Activated CD8-positive, alpha-beta memory T cell treated with anti-CD3 and anti-CD28 coated beads for 4 hours (primary cell): Measurements from ENCODE around the gene BEND4.
"Not testable (repeated sequence)": the region's sequence is repeated elsewhere in the genome, so short reads cannot be mapped to it uniquely, and the experiment has no call there.

Experiments
- DNase-seq, 2 donors: peaks; one replicate each; pipeline ENCODE4 v3.0.0-alpha.2; 2020; ENCODE audit warnings: low read depth in 2 of 2

Gene BEND4

GRCh38 chr4:42152507-42153504 is at the start of gene BEND4:
TSS of gene BEND4 (minus strand) at chr4:42152655. CDS start at chr4:42152143, 512 bp downstream.
- no peak for DNase-seq

- DNase-seq: no peak
Observed at GRCh38 chr4:42197341-42197740, 44.9 kb upstream of the BEND4 start.

- DNase-seq: no peak
Observed at GRCh38 chr4:42172921-42173320, 20.5 kb upstream of the BEND4 start.

GRCh38 chr4:42172128-42172790 is 19.8 kb upstream of the BEND4 start:
- DNase-seq: no peak

DNA sequence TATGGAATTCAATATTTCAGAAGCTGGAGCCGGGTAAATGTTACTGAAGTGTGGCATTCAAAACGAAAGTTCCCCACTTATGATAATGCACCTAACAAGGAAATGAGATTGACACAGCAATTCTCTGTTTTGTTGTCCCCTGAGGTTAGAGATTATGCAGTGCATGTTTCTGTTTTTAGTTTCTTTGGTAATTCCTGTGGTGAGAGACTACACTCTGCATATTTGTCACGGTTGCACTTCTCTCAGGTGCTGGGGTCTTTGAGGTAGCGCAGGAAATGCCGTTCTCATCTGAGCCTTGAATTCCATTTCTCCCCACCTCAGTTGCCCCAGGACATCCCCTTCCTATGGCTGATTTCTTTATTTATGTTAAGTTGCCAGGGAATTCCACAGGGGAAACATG is 15.3 kb upstream of the BEND4 start:
- no peak for DNase-seq

- not testable (repeated sequence) for DNase-seq
Observed at GRCh38 chr4:42166186-42166585, 13.7 kb upstream of the BEND4 start.

DNA sequence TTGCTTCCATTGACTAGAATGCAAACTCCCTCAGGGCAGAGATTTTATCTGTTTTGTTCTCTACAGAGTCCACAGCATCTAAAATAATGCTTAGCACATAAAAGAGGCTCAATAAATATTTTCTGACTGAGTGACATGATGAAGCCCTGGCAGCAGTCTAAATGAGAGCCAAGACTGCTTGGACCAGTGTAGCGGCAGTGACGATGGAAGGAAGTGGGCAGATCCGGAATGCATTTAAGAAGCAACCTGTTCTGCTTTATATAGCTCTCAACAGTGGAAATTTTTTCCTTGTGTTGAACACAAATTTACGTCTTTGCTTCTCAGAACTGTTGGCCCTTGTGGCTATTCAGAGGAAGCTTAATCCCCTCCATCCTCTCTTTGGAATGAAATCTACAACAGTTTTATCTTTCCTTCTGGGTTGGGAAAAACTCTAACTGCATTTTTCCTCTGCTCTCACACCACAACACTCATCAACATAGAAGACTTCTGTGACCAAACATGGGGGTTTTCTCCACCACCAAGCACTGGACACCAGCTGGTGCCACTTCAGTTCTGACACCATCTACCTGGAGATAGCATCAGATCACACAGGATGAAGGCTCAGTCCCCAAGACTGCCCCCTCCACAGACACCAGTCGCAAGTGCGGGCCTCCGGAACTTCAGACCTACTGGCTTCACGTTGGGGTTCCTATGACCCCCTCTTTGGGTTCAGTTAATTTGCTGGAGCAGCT is 7.0 kb upstream of the BEND4 start:
- DNase-seq: no peak

GRCh38 chr4:42151568-42152506 is 618 bp downstream of the BEND4 start:
- peak in 1 of 2 donors; percentile 2 for DNase-seq

DNA sequence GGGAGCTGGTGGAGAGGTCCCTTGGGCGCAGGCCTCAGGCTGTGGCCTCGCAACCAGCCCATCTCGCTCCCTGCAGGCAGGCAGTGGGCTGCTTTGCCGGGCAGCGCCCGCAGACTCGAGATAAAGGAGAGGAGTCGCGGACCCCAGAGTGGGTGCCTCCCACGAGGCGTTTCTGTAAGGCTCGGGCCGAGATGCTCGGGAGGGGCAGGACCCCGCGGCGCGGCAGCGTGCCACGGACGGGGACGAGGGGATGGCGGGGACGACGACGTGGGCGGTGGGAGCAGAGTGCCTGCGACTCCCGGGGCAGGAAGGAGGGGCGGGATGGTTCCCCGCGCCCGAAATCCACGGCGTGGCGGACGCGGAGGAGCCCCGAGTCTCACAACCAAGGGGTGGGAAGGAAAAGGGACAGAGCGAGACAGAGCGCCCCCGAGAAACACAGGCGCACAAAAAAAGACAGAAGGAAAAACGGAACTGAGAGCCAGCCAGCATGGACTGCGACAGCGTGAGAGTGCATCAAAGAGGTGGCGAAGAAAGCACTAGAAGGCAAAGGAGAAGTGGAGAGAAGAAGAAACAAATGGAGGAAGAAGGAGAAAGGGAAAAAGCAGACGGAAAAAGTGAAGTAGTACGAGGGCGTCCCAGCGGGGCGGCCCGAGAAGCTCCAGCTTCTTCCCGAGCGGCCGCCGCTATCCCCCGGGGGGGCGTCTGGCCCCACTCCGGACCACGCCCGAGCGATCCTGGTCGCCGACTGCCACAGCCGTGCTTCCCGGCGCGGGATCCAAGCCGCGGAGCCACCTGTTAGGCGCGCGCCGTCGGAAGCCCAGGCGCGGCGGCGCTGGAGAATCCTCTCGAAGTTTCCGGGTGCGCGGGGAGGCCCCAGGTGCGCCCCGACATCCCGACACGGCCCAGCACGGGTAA is 1.5 kb downstream of the BEND4 start:
- DNase-seq: no peak

DNA sequence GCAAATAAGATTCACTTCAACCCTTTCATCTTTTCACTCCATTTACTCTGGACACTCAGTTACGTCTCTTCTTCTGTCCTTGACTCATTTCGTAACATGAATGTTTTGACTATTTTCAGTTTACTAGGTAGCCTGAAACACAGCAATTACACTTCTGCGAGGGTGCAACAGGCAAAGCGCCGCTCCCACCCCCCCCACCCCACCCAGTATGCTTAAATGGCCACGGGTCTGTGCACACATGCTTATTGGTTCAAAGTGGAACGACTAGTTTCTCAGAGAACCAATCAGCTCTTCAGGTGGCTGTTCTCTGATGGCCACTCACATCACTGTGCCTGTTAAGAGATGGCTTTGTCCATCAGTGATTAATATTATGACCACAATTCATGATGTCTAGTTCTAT is 3.5 kb downstream of the BEND4 start:
- no peak for DNase-seq

DNA sequence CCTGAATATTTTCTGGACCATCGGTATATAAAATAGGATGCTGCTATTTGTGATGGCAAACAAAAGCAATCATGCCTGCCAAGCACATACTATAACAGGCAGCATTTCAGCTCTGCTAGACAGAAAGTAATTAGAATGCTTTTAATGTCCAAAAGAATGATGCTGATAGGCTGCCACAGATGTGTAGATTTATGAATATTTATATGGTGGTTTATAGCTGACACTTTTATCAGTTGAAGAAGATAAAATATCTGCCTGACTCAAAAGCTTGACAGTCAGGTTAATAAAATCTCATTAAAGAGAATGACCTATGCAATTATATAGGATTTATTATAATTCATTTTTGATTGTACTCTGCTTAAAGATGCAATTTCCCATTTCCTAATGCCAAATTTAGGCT is 4.0 kb downstream of the BEND4 start:
- no peak for DNase-seq

- DNase-seq: no peak
Observed at GRCh38 chr4:42144028-42144427, 8.4 kb downstream of the BEND4 start.

GRCh38 chr4:42142591-42142990 is 9.9 kb downstream of the BEND4 start:
- no peak for DNase-seq

DNA sequence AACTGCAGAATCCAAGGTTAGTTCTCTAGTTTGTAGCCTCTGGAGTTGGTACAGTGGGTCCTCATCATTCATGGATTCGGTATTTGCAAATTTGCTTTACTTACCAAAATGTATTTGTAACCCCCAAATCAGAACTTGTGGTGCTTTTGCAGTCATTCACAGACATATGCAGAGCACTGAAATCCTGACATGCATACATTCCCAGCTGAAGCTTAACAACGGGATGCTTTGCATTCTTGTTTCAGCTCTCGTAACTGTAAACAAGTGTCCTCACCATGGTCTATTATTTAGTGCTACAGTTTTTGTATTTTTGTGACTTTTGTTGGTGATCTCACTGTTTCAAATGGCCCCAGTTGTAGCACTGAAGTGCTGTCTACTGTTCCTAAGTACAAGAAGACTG is 16.1 kb downstream of the BEND4 start:
- DNase-seq: no peak

DNA sequence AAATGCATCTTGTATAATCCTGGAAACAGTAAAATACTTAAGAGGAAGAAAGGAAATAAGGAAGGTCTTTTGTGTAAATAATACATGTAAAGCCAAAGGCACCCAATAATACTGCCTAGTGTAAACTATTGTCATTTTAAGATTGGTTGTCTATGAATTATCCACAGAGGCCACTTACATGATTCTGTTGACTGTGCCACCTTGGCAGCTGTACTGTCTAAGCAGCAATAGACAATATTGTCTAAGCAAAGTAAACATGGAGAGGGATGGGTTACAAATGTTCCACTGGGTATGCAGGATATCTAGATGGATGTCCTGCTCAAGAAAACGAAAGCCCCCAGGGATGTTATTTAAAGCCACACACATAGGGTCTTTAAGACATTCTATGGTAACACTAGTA is 19.4 kb downstream of the BEND4 start:
- no peak for DNase-seq

GRCh38 chr4:42132099-42132498 is 20.4 kb downstream of the BEND4 start:
- no peak for DNase-seq

- no peak for DNase-seq
Observed at GRCh38 chr4:42123071-42123644, 29.3 kb downstream of the BEND4 start.

DNA sequence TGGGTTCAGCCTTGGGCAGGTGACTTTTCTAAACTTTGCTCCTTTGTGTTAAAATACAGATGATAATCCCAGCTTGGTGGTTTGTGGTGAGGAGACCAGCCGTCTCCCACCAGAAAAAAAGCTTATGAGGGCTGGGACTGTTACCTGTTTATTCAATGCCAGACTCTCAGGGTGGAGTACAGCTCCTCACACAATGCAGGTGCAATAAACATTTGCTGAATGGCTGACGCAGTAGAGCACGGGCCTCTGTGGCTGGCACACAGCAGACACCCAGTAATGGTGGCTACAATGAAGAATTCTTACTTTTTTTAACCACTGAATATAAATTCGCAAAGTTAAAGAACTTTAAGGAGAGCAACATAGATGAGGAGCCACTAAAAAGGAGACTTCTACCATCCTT is 30.2 kb downstream of the BEND4 start:
- no peak for DNase-seq

DNA sequence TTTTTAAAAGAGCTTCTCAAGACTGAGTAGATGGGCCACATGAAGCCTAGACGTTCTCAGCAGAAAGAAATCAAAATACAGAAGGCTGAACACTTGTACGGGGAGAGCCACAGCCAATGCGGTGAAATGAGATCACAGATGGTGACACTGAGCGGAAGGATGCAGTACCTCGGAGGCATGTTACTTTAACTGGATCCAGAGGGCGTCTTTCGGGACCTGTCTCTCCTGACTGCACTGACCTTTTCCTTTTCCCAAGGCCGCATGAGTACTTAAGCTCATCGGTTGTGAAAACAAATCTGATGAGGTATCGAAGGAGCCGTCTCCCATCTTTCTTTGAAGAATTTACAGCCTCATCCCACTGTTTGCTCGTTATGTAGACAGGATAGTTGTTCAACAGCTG is 32.6 kb downstream of the BEND4 start:
- no peak for DNase-seq

GRCh38 chr4:42112846-42113245 is 39.6 kb downstream of the BEND4 start:
- DNase-seq: no peak
